Measurements from ENCODE around the gene TSC22D1.

Gene TSC22D1

DNA sequence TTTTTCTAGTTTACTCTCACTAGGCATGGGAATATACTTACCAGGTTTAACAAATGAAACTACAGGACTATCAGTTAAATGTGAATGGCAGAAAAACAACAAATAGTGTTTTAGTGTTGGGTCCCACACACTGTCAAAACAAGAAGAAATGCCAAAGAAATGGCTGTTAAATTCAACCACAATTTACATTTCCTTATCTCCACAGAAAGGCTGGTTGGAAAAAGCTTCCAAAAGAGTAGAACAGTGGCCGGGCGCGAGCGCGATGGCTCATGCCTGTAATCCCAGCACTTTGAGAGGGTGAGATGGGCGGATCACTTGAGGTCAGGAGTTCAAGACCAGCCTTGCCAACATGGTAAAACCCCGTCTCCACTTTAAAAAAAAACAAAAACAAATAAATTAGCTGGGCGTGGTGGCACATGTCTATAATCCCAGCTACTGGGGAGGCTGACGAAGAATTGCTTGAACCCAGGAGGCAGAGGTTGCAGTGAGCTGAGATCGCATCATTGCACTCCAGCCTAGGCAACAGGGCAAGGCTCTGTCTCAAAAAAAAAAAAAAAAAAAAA lies 136.0 kb downstream of the TSC22D1 start:
- TF ChIP-seq ZNF274 (IDR thresholded peaks at IDR 0.05; ENCODE audit: low read depth, low read length): no peak
- no peak overlapping the region for H3K4me3 ChIP-seq (ENCODE audit: low read length)

- H3K4me3 ChIP-seq (ENCODE audit: low read length): no peak overlapping the region
- no peak for TF ChIP-seq ZNF274 (IDR thresholded peaks at IDR 0.05; ENCODE audit: low read depth, low read length)
Measured at GRCh38 chr13:44439452-44440024, 136.6 kb downstream of the TSC22D1 start.

DNA sequence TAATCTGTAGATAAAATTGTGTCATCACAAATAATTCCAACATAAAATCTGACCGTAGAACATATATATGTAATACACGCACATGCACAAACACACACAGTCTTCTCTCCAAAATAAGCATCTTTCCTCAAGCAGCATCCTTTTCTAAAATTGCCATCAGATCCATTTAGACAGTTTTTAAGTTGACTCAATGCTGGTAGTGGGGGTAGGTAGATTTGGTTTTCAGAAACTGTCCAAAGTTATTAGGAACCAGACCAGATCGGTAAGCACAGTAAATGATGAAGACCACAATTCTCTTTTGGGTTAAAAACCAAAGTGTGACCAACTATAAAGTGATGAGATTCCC lies 137.9 kb downstream of the TSC22D1 start:
- no peak for TF ChIP-seq ZNF274 (IDR thresholded peaks at IDR 0.05; ENCODE audit: low read depth, low read length)
- no peak overlapping the region for H3K4me3 ChIP-seq (ENCODE audit: low read length)

DNA sequence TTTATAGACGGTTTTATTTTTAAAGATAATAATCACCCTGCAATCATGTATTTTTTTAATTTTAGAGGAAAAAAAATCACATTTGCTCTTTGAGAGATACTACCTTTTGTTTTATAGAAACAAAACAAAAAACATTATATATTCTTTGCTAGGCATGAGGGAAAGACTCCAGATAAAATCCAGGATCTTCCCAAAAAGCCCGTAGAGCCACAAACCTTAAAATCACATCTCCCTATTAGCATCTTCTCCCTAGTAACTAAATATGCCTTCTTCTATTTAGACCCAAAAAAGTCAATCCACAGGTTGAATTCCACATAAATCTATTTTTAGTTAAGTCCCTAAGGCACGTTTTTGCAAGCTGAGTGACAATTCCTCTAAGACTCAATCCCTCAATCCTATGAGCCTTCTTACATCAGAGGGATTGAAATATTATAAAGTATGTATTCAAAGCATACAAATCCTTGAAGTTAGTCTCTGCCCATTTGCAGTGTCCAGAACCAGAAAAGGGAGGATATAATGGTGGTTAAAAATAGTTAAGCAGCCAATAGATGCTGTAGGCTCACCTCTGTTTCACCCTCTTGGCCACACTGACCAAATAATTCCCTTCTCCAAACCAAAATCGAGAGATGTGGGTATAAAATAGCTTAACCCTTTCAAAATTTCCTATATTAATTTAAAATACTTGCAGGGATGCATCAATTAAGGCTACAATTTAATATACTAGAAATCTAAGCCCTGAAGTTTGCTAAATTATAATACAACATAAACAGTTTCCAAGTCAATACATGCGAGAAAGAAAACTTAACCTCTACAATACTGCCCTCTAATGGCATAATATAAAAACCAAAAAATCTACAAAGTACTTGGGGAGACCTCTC lies 138.5 kb downstream of the TSC22D1 start:
- no peak for TF ChIP-seq ZNF274 (IDR thresholded peaks at IDR 0.05; ENCODE audit: low read depth, low read length)
- no peak overlapping the region for H3K4me3 ChIP-seq (ENCODE audit: low read length)

DNA sequence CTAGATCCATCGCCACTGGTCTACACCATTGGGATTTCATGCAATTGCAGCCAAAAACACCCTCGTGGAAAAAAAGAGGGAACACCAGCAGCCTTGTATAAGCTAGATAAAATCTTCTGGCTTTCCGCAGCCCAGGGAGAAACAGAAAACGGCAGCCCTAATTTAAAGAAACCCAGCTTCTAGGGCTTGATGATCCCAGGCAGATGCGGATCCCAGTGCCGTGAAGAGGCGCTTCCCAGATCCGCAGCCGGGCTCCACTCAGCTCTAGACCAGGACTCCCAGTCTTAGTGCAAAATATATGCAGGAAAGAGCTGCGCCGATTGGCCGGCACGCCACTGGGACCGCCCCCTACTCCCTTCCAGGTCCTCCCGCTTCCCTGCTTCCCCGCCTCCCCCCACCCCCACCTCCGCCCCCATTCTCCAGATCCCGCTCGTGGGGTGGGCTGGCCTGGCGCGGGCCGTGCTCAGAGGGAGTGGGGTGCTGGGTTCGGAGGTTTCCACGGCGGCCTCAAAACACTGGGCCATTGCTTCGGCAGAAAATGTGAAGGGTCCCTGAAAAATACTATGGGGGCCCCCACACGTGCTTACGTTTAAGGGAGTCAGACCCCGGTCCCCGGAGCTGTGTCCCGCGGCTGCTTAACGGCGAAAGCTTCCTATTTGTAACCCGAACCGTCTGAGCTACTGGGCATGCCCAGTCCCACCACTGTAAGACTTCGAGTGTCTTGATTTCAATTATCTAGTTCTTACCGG lies 139.4 kb downstream of the TSC22D1 start:
- H3K4me3 ChIP-seq (ENCODE audit: low read length): peak overlapping the region; percentile 37
- no peak for TF ChIP-seq ZNF274 (IDR thresholded peaks at IDR 0.05; ENCODE audit: low read depth, low read length)

GRCh38 chr13:44435919-44436510 lies 140.1 kb downstream of the TSC22D1 start:
- no peak for TF ChIP-seq ZNF274 (IDR thresholded peaks at IDR 0.05; ENCODE audit: low read depth, low read length)
- H3K4me3 ChIP-seq (ENCODE audit: low read length): peak overlapping the region; percentile 37

DNA sequence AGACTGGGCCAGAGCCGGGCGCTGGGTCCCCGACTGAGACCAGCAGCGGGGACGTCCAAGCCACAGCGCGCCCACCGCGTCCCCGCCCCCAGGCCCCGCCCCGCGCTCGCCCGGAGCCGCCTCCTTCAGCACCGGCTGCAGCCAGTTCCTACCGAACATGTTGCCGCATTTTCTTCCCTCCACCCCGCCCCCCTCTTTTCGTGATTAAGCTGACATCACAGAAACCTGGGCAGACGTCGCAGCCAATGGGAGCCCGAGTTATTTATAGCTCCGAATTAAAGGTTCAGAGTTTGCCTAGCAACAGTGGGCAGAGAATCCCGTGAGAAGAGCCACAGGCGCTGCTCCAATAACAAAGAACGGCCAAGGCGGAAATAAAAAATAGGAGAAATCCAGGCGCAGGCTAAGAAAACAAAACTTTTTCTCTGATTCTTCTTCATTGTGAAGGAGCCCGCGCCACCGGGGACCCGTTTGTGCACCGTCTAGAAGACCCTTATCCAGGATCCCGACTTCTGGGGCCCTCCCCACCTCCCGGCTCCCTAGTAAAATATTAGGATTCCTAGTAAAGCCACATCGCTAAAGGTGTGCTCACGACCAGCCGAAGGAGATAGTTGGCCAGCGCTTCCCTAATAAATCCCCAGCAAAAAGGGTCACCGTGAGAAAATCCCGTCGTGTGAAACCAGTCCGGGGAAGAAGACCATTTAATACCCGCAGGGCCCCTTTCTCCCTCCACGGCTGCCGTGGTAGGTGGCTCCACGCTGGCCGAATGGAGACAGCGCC lies 140.8 kb downstream of the TSC22D1 start:
- no peak for TF ChIP-seq ZNF274 (IDR thresholded peaks at IDR 0.05; ENCODE audit: low read depth, low read length)
- H3K4me3 ChIP-seq (ENCODE audit: low read length): peak overlapping the region; percentile 37

DNA sequence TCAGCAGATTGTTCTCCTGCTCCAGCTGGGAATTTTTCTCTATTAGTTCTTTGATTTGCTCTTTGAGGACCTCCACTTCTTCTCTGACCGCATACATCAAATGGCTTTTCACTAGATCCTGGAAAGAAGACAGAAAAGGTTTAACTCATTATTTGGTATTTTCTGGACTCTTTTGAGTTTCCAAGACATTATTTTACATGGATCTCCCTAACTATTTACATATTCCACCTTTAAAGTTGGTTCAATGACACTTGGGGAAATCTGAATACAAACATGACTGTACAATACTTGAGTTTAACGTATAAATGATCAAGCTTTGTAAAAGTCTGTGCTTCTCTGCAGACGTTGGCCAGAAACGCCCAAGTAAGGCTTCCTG lies 141.4 kb downstream of the TSC22D1 start:
- H3K4me3 ChIP-seq (ENCODE audit: low read length): no peak overlapping the region; the same call in 1 of the 2 replicates
- TF ChIP-seq ZNF274 (IDR thresholded peaks at IDR 0.05; ENCODE audit: low read depth, low read length): no peak

- no peak for TF ChIP-seq ZNF274 (IDR thresholded peaks at IDR 0.05; ENCODE audit: low read depth, low read length)
- H3K4me3 ChIP-seq (ENCODE audit: low read length): no peak overlapping the region
Measured at GRCh38 chr13:44433863-44434765, 142.0 kb downstream of the TSC22D1 start.

- TF ChIP-seq ZNF274 (IDR thresholded peaks at IDR 0.05; ENCODE audit: low read depth, low read length): no peak
- no peak overlapping the region for H3K4me3 ChIP-seq (ENCODE audit: low read length)
Measured at GRCh38 chr13:44432650-44433049, 143.5 kb downstream of the TSC22D1 start.

DNA sequence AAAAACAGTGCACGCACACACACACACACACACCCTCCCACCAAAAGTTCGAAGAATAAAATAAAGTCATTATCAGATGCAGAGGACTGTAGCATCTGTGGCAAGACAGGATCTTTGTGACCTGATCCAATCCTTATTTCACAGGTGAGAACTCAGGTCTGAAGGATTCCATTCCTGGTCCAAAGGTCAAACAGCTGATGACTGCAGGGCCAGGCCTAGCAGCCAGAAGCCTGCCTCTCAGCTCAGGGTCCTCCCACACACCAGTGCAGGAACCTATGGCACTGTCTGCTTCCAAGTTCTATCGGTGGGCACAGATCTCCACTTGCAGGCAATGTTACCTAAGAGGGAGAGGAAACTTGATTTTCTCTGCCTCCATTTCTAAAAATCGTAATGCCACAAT lies 145.0 kb downstream of the TSC22D1 start:
- TF ChIP-seq ZNF274 (IDR thresholded peaks at IDR 0.05; ENCODE audit: low read depth, low read length): no peak
- H3K4me3 ChIP-seq (ENCODE audit: low read length): no peak overlapping the region

DNA sequence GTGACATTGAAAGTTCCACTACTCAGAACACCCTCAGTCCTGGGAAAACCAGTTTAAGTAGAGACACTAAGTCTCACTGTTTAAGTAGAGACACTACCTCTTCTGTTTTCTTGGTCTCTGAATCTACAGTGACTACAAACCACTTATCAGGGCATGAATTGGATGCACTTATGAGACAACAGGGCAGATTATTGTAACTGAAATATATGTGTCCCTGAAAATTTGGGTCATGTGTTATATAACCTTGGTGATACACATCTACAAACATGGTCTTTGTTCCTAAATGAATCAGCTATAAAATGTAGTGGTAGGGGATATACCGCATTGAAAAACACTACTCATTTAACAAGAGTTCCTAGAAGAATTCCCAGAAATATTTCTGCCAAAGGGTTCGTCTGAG lies 146.8 kb downstream of the TSC22D1 start:
- no peak for TF ChIP-seq ZNF274 (IDR thresholded peaks at IDR 0.05; ENCODE audit: low read depth, low read length)
- H3K4me3 ChIP-seq (ENCODE audit: low read length): no peak overlapping the region
